HG03460 (cell line): Measurements from ENCODE around the gene ABHD11.
"Not testable (repeated sequence)": the region's sequence is repeated elsewhere in the genome, so short reads cannot be mapped to it uniquely, and the experiment has no call there.

Source experiments
- ATAC-seq: cut with Tn5 transposase; IDR thresholded peaks from one replicate; pipeline ENCODE4 v1.9.1; 2021; ENCODE audit not compliant: unreplicated experiment

Gene ABHD11, protein sequence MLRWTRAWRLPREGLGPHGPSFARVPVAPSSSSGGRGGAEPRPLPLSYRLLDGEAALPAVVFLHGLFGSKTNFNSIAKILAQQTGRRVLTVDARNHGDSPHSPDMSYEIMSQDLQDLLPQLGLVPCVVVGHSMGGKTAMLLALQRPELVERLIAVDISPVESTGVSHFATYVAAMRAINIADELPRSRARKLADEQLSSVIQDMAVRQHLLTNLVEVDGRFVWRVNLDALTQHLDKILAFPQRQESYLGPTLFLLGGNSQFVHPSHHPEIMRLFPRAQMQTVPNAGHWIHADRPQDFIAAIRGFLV

DNA sequence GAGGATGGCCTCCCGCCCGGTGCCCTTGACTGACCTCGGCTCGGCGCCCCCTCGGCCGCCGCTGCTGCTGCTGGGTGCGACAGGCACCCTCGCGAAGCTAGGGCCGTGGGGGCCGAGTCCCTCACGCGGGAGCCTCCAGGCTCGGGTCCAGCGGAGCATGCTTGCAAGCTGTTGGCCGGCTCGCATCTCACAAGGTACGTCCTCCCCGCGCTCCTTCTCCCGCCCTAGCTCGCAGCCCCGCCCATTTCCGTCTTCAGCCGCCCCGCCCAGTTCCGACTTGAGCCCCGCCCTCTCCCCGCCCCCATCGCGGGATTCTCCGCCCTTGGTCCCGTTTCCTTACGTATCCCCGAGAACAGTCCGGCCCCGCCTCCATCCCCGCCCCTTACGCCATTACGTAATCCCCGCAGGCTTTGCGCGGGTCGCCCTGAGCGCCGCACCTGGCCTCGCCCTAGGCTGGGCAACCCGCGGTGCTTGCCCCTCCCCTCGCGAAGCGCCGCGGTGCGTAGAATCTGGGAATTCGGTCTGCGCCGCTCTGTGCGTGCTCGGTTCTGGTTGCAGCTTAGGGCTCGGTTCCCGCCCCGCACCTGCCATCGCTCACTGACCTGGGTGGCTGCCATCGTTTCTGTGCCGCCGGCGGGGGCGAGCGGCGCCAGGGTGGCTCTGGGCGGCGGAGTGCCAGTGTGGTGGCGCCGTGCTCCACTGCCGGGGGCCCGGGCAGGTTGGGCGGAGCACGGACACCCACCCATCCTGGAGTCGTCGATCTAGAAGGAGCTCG, at the start of gene ABHD11:
Gene ABHD11, minus strand, starts transcription at position 191 of the 775 bp plus-strand sequence. Its CDS starts 32 bp downstream, at position 159.
- ATAC-seq = peak; percentile 87

DNA sequence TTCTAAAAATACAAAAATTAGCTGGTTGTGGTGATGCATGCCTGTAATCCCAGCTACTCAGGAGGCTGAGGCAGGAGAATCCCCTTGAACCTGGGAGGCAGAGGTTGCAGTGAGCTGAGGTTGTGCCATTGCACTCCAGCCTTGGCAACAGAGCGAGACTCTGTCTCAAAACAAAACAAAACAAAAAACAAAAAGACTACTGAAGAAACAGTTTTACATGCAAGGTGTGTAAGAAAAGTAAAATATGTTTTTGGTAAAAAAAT, 49.1 kb upstream of the ABHD11 start:
- not testable (repeated sequence) for ATAC-seq

DNA sequence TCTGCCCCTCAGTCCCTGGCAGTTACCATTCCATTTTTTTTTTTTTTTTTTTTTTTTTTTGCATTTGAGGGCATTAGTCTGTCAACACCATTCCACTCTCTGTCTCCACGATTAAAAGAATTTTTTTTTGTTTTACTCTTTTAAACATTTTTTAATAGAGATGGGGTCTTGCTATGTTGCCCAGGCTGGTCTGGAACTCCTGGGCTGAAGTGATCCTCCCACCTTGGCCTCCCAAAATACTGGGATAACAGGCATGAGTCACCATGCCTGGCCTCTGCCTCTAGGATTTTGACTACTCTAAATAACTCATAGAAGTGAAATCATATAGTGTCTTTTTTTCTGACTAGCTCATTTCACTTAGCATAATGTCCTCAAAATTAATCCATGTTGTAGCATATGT, 48.0 kb upstream of the ABHD11 start:
- ATAC-seq = no peak

DNA sequence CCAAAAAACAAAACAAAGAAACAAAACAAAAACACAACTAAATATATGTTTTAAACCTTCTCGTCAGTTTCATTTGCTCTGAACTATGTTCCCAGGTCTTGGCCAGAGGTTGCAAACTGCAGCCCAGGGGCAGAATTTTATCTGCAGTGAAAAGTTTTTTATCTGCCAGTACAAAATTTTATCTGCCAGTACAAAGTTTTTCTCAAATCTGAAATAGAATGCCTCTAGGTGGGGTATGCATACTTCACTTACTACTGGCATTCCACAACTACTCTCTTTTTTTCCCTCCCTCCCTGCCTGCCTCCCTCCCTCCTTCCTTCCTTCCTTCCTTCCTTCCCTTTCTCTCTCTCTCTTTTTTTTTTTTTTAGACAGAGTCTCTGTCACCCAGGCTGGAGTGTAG, 40.9 kb upstream of the ABHD11 start:
- no peak for ATAC-seq

DNA sequence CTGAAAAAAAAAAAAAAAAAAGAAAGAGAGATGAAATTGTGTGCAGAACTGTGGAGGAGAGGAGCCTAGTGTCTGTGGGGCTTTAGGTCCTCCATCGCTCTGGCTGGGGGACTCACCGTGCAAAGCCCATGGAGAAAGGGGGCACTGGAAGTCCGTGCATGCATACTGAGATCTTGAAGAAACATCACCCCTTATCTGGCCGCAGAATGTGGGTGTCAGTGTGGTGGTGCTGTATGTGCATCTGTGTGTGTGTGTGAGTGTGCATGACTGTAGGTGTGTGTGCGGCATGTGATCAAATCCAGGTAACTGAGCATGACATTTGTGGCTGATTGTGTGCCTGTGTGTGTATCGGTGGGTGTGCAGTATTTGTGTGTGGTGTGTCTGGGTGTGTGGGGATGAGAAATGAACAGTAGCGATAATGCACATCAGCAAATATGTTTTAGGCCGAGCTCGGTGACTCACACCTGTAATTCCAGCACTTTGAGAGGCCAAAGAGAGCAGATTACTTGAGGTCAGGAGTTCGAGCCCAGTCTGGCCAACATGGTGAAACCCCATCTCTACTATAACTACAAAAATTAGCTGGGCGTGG, 40.3 kb upstream of the ABHD11 start:
- no peak for ATAC-seq

DNA sequence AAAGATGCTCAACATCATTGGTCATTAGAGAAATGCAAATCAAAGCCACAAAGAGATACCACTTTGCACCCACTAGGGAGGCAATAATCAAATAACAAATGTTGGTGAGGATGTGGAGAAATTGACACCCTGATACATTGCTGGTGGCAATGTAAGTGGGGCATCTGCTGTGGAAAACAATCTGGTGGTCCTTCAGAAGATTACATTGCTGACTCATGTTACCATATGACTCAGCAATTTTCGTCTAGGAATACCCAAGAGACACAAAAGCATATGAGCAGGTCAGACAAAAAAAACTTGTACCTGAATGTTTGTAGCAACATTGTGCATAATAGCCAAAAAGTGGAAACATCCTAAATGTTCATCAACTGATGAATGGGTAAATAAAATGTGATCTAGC, 36.3 kb upstream of the ABHD11 start:
- ATAC-seq = no peak

DNA sequence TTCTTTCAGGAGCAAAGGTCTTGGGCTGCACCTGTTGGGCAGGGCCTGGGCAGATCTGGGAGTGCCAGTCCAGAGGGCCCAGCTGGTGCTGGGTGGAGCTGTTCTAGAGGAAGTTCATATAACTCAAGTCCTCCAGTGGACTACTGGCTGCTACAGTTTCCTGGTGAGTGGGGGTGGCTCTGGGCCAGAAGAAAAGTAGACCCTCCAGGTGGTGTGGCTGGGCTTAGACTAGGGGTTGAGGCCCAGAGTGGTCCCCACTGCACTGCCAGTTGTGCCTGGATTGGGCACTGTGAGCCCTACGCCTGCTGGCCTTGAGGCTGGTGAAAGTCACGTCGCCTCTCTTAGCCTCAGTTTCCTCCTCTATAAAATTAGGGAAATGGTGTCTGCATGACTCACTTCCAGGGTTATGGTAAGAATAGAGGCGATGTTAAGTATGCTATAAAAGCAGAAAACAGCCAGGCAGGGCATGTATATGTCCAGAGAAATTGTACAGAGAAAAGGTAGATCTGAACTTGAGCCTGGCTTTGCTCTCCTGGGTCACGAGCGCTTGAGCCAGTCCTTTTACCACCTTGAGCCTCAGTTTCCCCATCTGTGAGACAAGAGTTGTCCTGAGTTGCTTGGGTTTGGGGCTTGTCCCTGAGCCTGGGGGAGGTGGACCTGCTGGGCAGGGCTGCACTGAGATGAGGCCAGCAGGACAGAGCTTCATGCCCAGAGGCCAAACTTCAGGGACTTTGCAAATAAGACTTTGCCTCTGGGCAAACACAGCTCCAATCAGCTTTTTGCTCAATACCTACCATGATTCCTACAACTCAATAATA, 35.3 kb upstream of the ABHD11 start:
- no peak for ATAC-seq

DNA sequence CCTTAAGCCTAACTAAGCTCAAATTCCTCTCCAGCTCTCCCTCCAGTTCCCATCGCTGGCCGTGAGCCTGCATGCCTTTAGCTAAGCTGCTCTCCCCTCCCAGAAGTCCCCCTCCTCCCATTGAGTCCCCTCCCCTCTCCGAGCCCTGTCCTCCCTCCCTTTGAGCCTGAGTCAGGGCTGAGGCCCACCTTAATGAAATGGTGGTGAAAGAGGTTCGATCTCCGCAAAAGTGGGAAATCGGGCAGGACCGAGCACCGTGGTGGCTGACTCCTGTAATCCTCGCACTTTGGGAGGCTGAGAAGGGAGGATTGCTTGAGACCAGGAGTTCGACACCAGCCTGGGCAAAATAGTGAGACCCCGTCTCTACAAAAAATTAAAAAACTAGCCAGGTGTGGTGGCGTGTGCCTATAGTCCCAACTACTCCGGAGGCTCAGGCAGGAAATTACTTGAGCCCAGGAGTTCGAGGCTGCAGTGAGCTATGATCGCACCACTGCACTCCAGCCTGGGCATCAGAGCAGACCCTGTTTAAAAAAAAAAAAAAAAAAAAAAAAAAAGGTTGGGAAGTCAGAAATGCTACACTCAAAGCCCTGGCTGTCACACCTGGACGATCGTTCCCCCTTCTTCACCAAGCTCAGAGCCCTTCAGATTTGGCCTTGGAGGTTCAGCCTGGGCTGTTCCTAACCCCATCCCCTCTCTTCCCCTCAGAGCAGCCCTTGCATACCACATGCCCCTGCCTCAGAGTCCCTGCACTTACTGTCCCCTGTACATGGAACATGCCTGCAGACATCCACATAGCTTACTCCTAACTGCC, 32.5 kb upstream of the ABHD11 start:
- no peak for ATAC-seq

DNA sequence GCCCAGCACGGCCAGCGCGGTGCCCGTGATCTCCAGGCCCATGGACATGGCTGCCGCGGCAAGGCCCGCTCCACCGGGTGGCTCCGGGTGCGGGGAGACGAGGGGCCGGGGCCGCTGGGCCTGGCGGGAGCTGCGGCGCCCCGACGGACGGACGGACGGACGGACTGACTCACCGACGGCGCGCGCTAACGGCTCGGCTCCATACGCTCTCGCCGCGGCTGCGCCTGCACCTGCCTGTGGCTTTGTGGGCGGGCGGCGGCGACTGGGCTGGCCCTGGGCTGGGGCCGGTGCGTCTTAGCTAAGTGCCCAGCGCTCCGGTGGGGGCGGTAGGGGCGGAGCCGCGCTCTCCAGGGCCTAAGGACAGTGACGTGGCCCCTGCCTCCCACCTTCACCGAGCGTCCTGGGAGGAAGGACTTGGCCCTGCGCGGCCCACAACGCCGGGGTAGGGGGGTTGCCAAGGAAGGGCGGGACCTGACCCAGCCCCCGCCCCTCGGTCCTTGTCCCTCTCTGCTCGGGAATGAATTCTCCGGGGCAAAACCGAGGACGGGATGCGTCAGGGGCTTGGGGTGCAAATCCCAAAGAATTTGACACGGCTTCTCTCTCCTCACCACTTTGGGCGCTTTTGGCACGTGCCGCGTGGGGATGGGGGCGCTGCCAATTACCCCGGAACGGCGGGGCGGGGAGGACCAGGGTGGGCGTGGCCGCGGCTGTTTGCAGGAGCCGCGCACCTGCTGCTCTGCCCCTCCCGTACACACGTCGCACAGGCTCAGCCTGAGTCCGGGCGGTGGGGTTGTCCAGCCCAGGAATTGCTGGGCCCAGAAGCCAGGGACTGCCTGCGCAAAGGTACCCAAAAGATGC, 31.6 kb upstream of the ABHD11 start, which contains the start of gene CLDN3:
Gene CLDN3, minus strand, starts transcription at position 269 of the 858 bp plus-strand sequence. Its CDS starts 221 bp downstream, at position 48.
- ATAC-seq = no peak

DNA sequence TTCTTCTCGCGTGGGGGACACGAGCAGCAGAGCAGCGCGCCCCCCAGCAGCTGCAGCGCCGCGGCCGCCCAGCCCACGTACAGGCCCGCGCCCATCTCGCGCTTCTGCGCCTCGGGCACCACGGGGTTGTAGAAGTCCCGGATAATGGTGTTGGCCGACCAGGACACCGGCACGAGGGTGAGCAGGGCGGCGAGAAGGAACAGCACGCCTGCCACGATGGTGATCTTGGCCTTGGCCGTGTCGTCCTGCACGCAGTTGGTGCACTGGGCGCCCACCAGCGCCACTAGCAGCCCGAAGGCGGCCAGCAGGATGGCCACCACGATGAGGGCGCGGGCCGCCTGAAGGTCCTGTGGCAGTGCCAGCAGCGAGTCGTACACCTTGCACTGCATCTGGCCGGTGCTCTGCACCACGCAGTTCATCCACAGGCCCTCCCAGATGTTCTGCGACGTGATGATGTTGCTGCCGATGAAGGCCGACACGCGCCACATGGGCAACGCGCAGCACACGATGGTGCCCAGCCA, 30.9 kb upstream of the ABHD11 start:
- ATAC-seq = no peak

DNA sequence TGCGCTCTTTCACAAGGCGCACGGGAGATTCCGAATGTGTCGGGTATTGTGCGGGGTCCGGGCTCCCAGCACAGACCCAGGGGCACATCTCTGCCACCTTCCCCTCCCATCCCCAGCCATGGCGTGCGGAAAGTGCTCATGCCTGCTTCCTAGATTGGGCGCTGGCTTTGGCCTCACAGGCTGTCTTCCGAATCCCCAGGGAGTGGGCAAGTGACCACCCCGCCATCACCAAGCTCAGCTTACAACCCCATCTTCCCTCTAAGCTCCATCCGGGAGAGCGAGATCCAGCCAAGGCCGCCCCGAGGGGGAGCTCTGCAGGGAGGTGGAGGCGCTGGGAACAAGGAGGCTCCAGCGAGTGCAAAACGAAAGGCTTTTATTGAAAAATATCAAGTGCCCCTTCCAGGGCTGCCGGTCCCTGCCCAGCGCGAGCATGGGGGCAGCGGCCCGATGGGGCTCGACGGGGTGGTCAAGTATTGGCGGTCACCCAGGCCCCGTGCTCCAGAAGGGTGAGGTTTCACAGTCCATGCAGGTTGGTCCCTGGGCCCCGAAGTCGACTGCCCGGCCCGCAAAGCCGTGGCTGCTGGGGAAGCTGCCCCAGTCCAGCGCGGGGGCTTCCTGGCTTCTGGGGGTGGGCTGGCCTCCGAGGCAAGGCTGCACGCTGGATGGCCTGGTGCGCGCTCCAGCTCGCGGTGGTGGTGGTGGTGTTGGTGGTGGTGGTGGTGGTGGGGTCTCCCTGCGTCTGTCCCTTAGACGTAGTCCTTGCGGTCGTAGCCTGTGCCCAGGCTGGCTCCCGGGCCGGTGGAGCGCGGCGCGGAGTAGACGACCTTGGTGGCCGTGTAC, 30.3 kb upstream of the ABHD11 start:
- no peak for ATAC-seq

DNA sequence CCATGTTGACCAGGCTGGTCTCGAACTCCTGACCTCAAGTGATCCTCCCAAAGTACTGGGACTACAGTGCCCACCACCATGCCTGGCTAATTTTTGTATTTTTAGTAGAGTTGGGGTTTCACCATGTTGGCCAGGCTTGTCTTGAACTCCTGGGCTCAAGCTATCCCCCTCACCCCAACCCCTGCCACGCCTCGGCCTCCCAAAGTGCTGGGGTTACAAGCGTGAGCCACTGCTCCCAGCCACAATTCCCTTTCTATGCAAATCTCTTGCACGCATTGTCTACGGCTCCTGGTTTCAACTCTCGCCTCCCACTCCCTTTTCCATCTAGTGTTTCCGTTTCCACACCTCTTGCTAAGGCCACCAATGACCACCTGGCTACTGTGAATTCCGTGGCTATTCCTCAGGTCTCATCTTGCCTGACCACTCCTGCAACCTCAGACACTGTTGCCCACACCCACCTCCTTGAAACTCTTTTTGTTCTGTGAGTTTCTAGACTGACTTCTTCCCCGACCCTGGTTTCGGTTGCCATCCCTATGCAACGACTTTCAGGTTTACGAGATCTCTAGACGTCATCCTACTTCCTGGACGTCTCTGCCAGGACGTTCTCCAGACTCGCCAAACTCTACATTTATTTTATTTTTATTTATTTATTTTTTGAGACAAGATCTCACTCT, 28.1 kb upstream of the ABHD11 start:
- ATAC-seq = no peak

DNA sequence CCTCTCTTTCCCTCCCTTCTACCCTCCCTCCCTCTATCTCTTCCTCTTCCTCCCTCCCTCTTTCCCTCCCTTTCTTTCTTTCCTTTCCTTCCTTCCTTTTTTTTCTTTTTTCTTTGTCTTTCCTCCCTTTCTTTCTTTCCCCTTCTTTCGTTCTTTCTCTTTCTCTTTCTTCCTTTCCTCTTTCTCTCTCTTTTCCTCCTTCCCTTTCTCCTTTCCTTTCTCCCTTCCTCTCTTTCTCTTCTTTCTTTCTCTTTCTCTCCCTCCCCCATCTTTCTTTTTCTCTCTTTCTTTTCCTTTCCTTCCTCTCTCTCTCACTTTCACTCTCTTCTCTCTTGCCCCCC, 24.0 kb upstream of the ABHD11 start:
- ATAC-seq = no peak

DNA sequence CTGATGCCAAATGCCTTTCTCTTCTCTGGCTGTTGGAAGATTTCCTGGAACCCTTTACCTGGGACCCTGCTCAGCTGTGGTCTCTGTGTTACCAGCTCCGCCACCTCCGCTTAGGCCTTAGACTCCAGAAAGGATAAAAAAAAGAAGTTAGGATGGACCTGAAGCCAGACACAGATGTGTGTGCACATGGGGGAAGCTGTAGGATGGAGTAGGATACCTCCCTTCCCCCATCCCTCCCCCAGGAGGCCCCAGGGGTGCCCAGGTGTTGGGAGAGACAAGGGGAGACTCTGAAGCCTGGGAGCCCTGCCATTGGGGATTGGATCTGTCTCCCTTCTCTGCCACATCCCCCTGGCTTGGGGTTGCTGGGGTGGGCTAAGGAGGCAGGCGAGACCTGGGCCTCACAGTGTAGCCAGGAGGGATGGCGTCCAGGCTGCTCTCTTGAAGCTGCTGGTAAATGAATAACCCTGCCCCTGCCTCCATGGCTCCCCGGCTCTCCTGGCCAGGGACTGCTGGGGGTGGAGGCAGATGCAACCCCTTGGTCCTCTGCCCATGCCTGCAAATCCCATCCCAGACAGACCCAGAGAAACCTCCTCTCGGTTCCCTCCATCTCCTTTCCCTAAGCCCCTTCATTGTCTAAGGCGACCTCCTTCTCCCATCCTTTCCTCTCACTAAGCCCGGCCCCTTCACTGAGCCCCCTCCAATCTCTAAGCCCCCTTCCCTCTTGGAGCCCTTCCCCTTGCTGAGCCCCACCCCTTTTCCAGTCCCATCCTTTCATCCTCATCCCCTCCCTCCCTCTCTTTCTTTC, 23.5 kb upstream of the ABHD11 start:
- ATAC-seq = no peak

DNA sequence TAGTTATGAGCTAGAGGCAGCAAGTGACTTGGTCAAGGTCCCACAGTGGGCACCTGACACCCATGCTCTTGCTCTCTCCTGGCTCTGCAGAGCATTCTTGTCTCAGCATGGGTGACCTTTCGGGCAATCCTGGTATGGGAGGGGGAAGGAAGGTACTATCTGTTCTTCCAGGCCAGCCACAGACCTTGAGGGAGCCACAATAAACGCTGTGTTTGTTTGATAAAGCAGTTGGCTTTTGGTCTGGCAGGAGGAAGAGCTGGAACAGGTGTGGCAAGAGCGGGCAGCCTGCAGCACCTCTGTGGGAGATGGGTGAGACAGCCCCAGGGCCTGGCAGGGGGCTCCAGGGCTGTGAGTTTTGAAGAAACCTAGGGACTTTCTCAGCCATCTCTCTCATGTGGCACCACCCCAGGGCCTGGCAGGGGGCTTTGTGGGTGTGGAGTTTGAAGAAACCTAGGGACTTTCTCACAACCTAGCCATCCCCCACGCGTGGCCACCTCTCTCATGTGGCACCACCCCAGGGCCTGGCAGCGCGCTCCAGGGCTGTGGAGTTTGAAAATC, 20.1 kb upstream of the ABHD11 start:
- no peak for ATAC-seq

DNA sequence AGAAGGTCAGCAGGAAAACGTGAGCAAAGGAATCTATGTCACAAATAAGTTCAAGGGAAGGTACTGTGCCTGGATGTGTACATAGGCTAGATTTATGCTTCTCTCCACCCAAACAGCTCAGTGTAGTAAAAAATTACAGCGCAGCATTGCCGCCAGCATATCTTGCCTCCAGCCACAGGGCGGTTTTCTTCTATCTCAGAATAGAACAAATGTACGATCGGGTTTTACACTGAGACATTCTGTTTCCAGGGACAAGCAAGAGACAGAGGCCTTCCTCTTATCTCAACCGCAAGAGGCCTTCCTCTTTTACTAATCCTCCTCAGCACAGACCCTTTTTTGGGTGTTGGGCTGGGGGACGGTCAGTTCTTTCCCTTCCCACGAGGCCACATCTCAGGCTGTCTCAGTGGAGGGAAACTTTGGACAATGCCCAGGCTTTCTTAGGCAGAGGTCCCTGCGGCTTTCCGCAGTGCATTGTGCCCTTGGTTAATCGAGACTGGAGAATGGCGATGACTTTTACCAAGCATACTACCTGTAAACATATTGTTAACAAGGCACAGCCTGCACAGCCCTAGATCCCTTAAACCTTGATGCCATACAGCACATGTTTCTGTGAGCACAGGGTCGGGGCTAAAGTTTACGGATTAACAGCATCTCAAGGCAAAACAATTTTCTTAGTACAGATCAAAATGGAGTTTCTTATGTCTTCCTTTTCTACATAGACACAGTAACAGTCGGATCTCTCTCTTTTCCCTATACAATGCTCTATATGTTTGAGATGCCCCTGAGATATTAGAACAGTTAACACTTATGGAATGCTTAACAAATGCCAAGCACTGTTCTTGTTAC, 11.6 kb upstream of the ABHD11 start:
- no peak for ATAC-seq
